Measurements from ENCODE around the gene DENND1A. TPM values are rescaled to one million over a fixed set of nuclear protein-coding genes. Genes with fewer than 3 reads are reported as not detected.

The DENND1A gene
- total RNA-seq, 4 donors from 2014 or later, result 19.2 to 26.9 (median 24.0) TPM

DNA sequence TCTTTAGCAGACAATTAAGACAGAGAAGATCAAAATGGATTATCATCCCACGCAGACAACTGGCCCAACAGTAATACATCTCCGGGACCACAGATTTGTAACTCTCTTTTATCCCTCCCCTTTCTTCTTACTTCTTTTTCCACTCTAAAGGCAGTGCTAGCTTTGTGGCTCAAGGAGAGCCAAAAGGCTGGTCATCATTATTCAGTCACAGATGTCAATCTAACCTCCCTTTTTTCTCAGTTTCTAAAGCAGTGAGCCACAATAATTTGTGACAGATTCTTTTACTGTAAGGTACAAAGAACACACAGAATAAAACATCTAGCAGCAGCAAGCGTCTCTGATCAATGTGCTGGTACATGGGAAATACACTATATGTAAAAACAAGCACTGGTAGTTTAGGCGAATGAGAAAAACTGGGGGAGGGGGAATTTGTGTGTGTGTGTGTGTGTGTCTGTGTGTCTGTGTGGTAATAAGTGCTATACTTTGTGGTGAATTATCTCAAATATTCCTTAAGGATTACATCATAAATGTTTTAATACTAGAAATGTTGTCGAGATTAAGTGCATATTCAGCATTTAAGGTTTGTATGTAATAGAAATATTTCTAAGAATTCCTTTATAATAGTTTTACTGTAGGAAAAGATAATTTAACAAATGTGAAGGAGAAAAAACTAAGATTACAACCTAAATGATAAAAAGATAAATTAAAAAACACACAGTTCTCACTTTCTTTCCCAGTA, 140.2 kb downstream of the DENND1A start:
- no peaks in the 10 kb centered on the region for H3K36me3 ChIP-seq
- no peaks in the 10 kb centered on the region for H3K4me1 ChIP-seq
- TF ChIP-seq EP300 (IDR thresholded peaks at IDR 0.05), result no peak
- no peak for TF ChIP-seq POLR2A (IDR thresholded peaks at IDR 0.05; ENCODE audit: low read depth)
- TF ChIP-seq POLR2AphosphoS5 (IDR thresholded peaks at IDR 0.05), result no peak
- TF ChIP-seq CTCF (IDR thresholded peaks at IDR 0.05), result no peak
- H3K27ac ChIP-seq (replicated peaks in 1 of 4), result no peak overlapping the region
- no peaks in the 10 kb centered on the region for H3K27me3 ChIP-seq
- intact Hi-C loops (cut with DNase I), result no loop called here
- no peak overlapping the region for H3K4me3 ChIP-seq
- H3K9me3 ChIP-seq, result no peaks in the 10 kb centered on the region
- WGBS, result 95% methylated on average over 5 of the region's 5 CpGs
- no peak for DNase-seq (ENCODE audit: extremely low spot score)

DNA sequence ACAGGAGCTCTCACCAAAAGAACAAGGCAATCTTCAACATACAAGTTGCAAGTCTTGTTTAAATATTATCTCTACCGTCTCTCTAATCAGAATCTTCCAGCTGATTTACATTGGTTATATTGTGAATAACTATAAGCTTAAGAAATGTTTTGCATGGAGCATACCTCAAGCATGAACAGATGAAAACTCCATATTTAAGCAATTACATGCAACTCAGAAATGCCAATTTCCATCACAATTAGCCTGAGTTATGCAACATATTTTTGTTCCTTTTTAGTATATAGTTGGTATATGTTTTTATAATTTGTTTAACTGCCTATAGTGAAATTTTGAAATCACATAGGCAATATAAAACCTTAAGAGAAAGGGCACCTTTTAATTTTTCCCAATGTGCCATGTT, 142.5 kb downstream of the DENND1A start:
- H3K9me3 ChIP-seq, result no peaks in the 10 kb centered on the region
- H3K27ac ChIP-seq (replicated peaks in 1 of 4), result no peak overlapping the region
- no peaks in the 10 kb centered on the region for H3K36me3 ChIP-seq
- no peaks in the 10 kb centered on the region for H3K4me1 ChIP-seq
- no peak for TF ChIP-seq CTCF (IDR thresholded peaks at IDR 0.05)
- TF ChIP-seq EP300 (IDR thresholded peaks at IDR 0.05), result no peak
- no peak for TF ChIP-seq POLR2A (IDR thresholded peaks at IDR 0.05; ENCODE audit: low read depth)
- TF ChIP-seq POLR2AphosphoS5 (IDR thresholded peaks at IDR 0.05), result no peak
- H3K4me3 ChIP-seq, result no peak overlapping the region
- WGBS, result 92% methylated on average over 1 of the region's 1 CpG
- DNase-seq (ENCODE audit: extremely low spot score), result no peak
- intact Hi-C loops (cut with DNase I), result no loop called here
- H3K27me3 ChIP-seq, result no peaks in the 10 kb centered on the region

DNA sequence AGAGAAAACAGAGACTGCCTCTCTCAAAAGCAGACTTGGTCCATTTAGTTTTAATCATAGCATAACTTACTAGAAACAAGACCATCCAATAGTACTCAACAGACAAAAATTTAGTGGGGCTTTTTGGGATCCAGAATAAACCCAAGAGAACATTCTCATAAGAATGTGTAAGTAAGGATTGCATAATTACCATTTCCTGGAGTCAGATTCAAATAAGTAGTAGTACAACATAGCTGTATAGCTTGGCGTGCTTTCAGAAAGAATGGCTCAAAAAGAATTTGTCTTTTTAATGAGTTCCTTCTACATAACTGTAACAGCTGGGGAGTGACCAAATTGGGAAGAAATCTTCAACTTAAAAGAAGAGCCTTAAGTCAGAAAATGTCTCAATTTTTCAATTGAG, 145.4 kb downstream of the DENND1A start:
- Histone ChIP-seq H3K4me3 (no peak overlapping the region), H3K27me3 (no peaks in the 10 kb centered on the region), H3K36me3 (no peaks in the 10 kb centered on the region), H3K4me1 (no peaks in the 10 kb centered on the region), H3K27ac (replicated peaks in 1 of 4) (no peak overlapping the region), H3K9me3 (no peaks in the 10 kb centered on the region)
- intact Hi-C loops (cut with DNase I), result no loop called here
- 83% methylated on average over 1 of the region's 1 CpG for WGBS
- no peak for DNase-seq (ENCODE audit: extremely low spot score)
- TF ChIP-seq CTCF (IDR thresholded peaks at IDR 0.05), result no peak
- TF ChIP-seq POLR2AphosphoS5 (IDR thresholded peaks at IDR 0.05), result no peak
- no peak for TF ChIP-seq POLR2A (IDR thresholded peaks at IDR 0.05; ENCODE audit: low read depth)
- TF ChIP-seq EP300 (IDR thresholded peaks at IDR 0.05), result no peak

GRCh38 chr9:123778232-123778902, 151.6 kb downstream of the DENND1A start:
- H3K9me3 ChIP-seq, result no peaks in the 10 kb centered on the region
- no peak for DNase-seq (ENCODE audit: extremely low spot score)
- intact Hi-C loops (cut with DNase I), result no loop called here
- H3K4me1 ChIP-seq, result no peaks in the 10 kb centered on the region
- H3K27me3 ChIP-seq, result no peaks in the 10 kb centered on the region
- no peak overlapping the region for H3K27ac ChIP-seq (replicated peaks in 1 of 4)
- 90% methylated on average over 8 of the region's 8 CpGs for WGBS
- no peaks in the 10 kb centered on the region for H3K36me3 ChIP-seq
- H3K4me3 ChIP-seq, result no peak overlapping the region
- TF ChIP-seq POLR2AphosphoS5 (IDR thresholded peaks at IDR 0.05) (no peak), EP300 (IDR thresholded peaks at IDR 0.05) (no peak), CTCF (IDR thresholded peaks at IDR 0.05) (no peak), POLR2A (IDR thresholded peaks at IDR 0.05; ENCODE audit: low read depth) (no peak)
